Measurements from ENCODE around the gene STAC3.

DNA sequence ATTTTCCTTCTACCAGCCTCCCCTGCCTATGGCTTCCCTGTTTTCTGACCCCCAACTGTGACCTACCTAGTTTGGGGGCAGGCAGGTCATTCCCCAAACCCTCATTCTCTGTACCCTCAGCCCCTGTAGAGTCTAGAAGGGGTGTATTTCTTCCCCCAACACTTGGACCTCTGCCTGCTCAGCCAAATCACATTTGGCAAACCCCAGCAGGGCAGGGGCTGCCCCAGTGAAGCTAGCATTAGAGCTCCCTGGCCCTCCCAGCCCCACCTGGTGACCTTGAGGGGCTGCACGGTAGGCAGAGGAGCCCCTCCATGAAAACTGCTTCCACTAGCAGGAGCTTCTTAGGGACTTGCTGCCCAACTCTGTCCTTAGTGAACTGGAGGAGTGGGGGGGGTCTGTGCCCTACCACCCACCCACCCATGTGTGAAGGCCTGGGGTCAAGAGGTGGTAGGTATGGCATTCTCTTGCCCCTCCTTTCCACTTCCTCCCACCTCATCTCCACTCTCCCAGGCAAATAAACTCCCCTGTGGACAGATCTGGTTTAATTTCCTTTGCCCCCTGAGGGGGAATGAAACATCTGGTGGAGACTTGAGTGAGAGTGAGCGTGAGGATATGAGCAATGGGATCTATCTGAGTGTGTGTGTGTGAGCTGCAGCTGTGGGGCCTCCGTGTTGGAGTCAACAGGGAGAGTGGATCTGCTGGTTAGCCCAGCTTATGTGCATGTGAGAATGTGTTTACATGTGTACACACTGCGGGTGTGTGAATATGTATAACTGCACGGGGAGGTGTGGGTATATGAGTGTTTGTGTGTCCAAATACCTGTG is 32.7 kb downstream of the STAC3 start:
- TF ChIP-seq POLR2AphosphoS5 (IDR thresholded peaks at IDR 0.05; ENCODE audit: low read depth, low read length) = no peak
- no peak for TF ChIP-seq TAF1 (IDR thresholded peaks at IDR 0.05; ENCODE audit: low read depth, low read length)
- no peak for TF ChIP-seq POLR2A (IDR thresholded peaks at IDR 0.05; ENCODE audit: low read depth, low read length)
- TF ChIP-seq SPI1 (IDR thresholded peaks at IDR 0.05; ENCODE audit: low read depth, low read length) = no peak
- no peak for TF ChIP-seq POU2F2 (IDR thresholded peaks at IDR 0.05; ENCODE audit: low read depth, low read length)
